GM19025 (cell line): Measurements from ENCODE around the gene TMUB1.

Source experiments
- ATAC-seq: cut with Tn5 transposase; IDR thresholded peaks from one replicate; pipeline ENCODE4 v1.9.1; 2021; ENCODE audit warnings: mild to moderate bottlenecking, low read depth, moderate library complexity; ENCODE audit not compliant: unreplicated experiment

Gene TMUB1

GRCh38 chr7:151086802-151087244 lies 3.5 kb upstream of the TMUB1 start:
- ATAC-seq: no peak

- peak; percentile 42 for ATAC-seq
These were observed 2.7 kb upstream of the TMUB1 start, which contains the start of gene AGAP3 for GRCh38 chr7:151085691-151086620. Gene AGAP3 (plus strand): TSS chr7:151086475. CDS start chr7:151086742, 267 bp downstream.

GRCh38 chr7:151085329-151085690 lies 2.0 kb upstream of the TMUB1 start:
- ATAC-seq: no peak

GRCh38 chr7:151083824-151084160 lies 499 bp upstream of the TMUB1 start:
- no peak for ATAC-seq

GRCh38 chr7:151082141-151083070 lies 887 bp downstream of the TMUB1 start:
- no peak for ATAC-seq

- ATAC-seq: no peak
These were observed 1.9 kb downstream of the TMUB1 start for GRCh38 chr7:151081170-151082101.

- ATAC-seq: peak; percentile 79
These were observed 2.6 kb downstream of the TMUB1 start, which contains the start of gene FASTK for GRCh38 chr7:151080522-151081169. Gene FASTK (minus strand): TSS chr7:151080809. CDS start chr7:151080766, 43 bp downstream.

GRCh38 chr7:151080067-151080521 lies 3.2 kb downstream of the TMUB1 start:
- peak; percentile 2 for ATAC-seq

GRCh38 chr7:151079199-151079910 lies 3.9 kb downstream of the TMUB1 start:
- no peak for ATAC-seq

- ATAC-seq: no peak
These were observed 4.9 kb downstream of the TMUB1 start for GRCh38 chr7:151078233-151079040.

GRCh38 chr7:151077705-151078232 lies 5.5 kb downstream of the TMUB1 start:
- ATAC-seq: no peak

- no peak for ATAC-seq
These were observed 6.2 kb downstream of the TMUB1 start for GRCh38 chr7:151076863-151077704.

- ATAC-seq: no peak
These were observed 7.3 kb downstream of the TMUB1 start for GRCh38 chr7:151075978-151076426.

GRCh38 chr7:151075662-151075971 lies 7.7 kb downstream of the TMUB1 start:
- ATAC-seq: no peak

- no peak for ATAC-seq
These were observed 8.3 kb downstream of the TMUB1 start for GRCh38 chr7:151074817-151075661.

GRCh38 chr7:151073990-151074389 lies 9.3 kb downstream of the TMUB1 start:
- ATAC-seq: no peak
